H7 (cell line): ENCODE results near the gene NRG2. TPM values are rescaled to one million over a fixed set of nuclear protein-coding genes. Genes with fewer than 3 reads are reported as not detected.
A peak's percentile ranks its signal among the peaks of the same experiment; 100 is the strongest.

ENCODE experiments used
- DNase-seq: peaks from one replicate; pipeline ENCODE4 v3.0.0; 2012
- H3K27me3 ChIP-seq: 2 replicates; pipeline ENCODE4 v1.6.0; 2011; ENCODE audit warnings: mild to moderate bottlenecking, low read length; ENCODE audit not compliant: control insufficient read depth, insufficient read depth
- H3K36me3 ChIP-seq: replicated peaks from 2 replicates; pipeline ENCODE4 v1.5.1; 2011; ENCODE audit warnings: low read length; ENCODE audit not compliant: control insufficient read depth, insufficient read depth
- H3K4me3 ChIP-seq: 2 replicates; pipeline ENCODE4 v1.5.1; 2011; ENCODE audit warnings: low read depth, mild to moderate bottlenecking, control low read depth, low read length, moderate library complexity; ENCODE audit not compliant: insufficient read depth
- total RNA-seq: library from RNA; depleted of rRNA; stranded (reverse); fragments of >200 nt; shearing (Covaris generic); gene quantifications from 2 replicates; pipeline ENCODE4 v1.2.3, GENCODE V29; 2014

Gene NRG2
- total RNA-seq, 1 experiment from 2014 or later, result 0.24 TPM

GRCh38 chr5:139839232-139839815, 203.8 kb downstream of the NRG2 start:
- Histone ChIP-seq H3K4me3 (no peak overlapping the region), H3K27me3 (peaks cover 3% of the 10 kb centered on the region; the same call in 1 of the 2 replicates), H3K36me3 (no peaks in the 10 kb centered on the region)
- DNase-seq, result no peak

- peaks cover 3% of the 10 kb centered on the region for H3K27me3 ChIP-seq
- no peak for DNase-seq
- H3K36me3 ChIP-seq, result no peaks in the 10 kb centered on the region
- H3K4me3 ChIP-seq, result no peak overlapping the region
These were observed 204.5 kb downstream of the NRG2 start for GRCh38 chr5:139838381-139839197.

GRCh38 chr5:139837711-139838380, 205.3 kb downstream of the NRG2 start:
- no peak for DNase-seq
- peaks cover 7% of the 10 kb centered on the region for H3K27me3 ChIP-seq
- H3K4me3 ChIP-seq, result no peak overlapping the region
- H3K36me3 ChIP-seq, result no peaks in the 10 kb centered on the region

- no peak for DNase-seq
- no peak overlapping the region for H3K4me3 ChIP-seq
These were observed 206.5 kb downstream of the NRG2 start for GRCh38 chr5:139836469-139837208.

GRCh38 chr5:139835656-139836055, 207.4 kb downstream of the NRG2 start:
- peaks cover 7% of the 10 kb centered on the region for H3K27me3 ChIP-seq
- DNase-seq, result peak; percentile 76
- no peaks in the 10 kb centered on the region for H3K36me3 ChIP-seq
- H3K4me3 ChIP-seq, result no peak overlapping the region

More at GRCh38 chr5:139836469-139837208, 206.5 kb downstream of the NRG2 start:
- Histone ChIP-seq H3K27me3 (peaks cover 7% of the 10 kb centered on the region), H3K36me3 (no peaks in the 10 kb centered on the region)

- DNase-seq, result no peak
- H3K36me3 ChIP-seq, result no peaks in the 10 kb centered on the region
- H3K27me3 ChIP-seq, result peaks cover 7% of the 10 kb centered on the region
- H3K4me3 ChIP-seq, result no peak overlapping the region
These were observed 209.6 kb downstream of the NRG2 start for GRCh38 chr5:139833525-139833924.

- Histone ChIP-seq H3K27me3 (peaks cover 7% of the 10 kb centered on the region), H3K36me3 (no peaks in the 10 kb centered on the region), H3K4me3 (no peak overlapping the region)
- no peak for DNase-seq
These were observed 211.5 kb downstream of the NRG2 start for GRCh38 chr5:139831624-139832023.

GRCh38 chr5:139829471-139829870, 213.6 kb downstream of the NRG2 start:
- no peaks in the 10 kb centered on the region for H3K36me3 ChIP-seq
- no peak for DNase-seq
- H3K4me3 ChIP-seq, result no peak overlapping the region
- peaks cover 7% of the 10 kb centered on the region for H3K27me3 ChIP-seq

GRCh38 chr5:139828207-139828895, 214.7 kb downstream of the NRG2 start:
- H3K27me3 ChIP-seq, result peaks cover 5% of the 10 kb centered on the region; the same call in 1 of the 2 replicates
- no peak overlapping the region for H3K4me3 ChIP-seq
- H3K36me3 ChIP-seq, result no peaks in the 10 kb centered on the region
- no peak for DNase-seq

- Histone ChIP-seq H3K27me3 (no peaks in the 10 kb centered on the region), H3K4me3 (no peak overlapping the region), H3K36me3 (no peaks in the 10 kb centered on the region)
- no peak for DNase-seq
These were observed 217.4 kb downstream of the NRG2 start for GRCh38 chr5:139825690-139826089.

- Histone ChIP-seq H3K36me3 (no peaks in the 10 kb centered on the region), H3K4me3 (no peak overlapping the region), H3K27me3 (no peaks in the 10 kb centered on the region; the same call in 1 of the 2 replicates)
- no peak for DNase-seq
These were observed 219.2 kb downstream of the NRG2 start for GRCh38 chr5:139823757-139824355.

- no peaks in the 10 kb centered on the region for H3K36me3 ChIP-seq
- H3K4me3 ChIP-seq, result no peak overlapping the region
- DNase-seq, result peak; percentile 66
- H3K27me3 ChIP-seq, result no peaks in the 10 kb centered on the region; the same call in 1 of the 2 replicates
These were observed 220.3 kb downstream of the NRG2 start for GRCh38 chr5:139822553-139823425.
